ENCODE measurements around the gene EPHA4.

GRCh38 chr2:221400411-221400810, 171.7 kb downstream of the EPHA4 start:
- TF ChIP-seq CTCF (conservative IDR thresholded peaks at IDR 0.05; ENCODE audit: low read length) (no peak), EZH2phosphoT487 (IDR thresholded peaks at IDR 0.05; ENCODE audit: borderline replicate concordance) (no peak)

Data from Loucy (cell line).